ENCODE measurements around the gene ZNF205.

GRCh38 chr16:3113765-3114479, 1.5 kb downstream of the ZNF205 start:
- TF ChIP-seq POLR2A (IDR thresholded peaks at IDR 0.05): no peak
- no peak for TF ChIP-seq CTCF (IDR thresholded peaks at IDR 0.05)
- no peak for TF ChIP-seq EP300 (IDR thresholded peaks at IDR 0.05)
